AML-193 (cell line): ENCODE data around the gene C5AR2.
"Not testable (repeated sequence)": the region's sequence is repeated elsewhere in the genome, so short reads cannot be mapped to it uniquely, and the experiment has no call there.

ENCODE experiments used
- DNase-seq, 2 experiments: peaks; one replicate each; lab custom pipeline; 2025; lab: John Stamatoyannopoulos, UW

Gene C5AR2

GRCh38 chr19:47323872-47324271 is 8.1 kb upstream of the C5AR2 start:
- no peak for DNase-seq

- no peak for DNase-seq
Measured at GRCh38 chr19:47324502-47324901, 7.5 kb upstream of the C5AR2 start.

- DNase-seq, result peak in 1 of 2 experiments; percentile 1
Measured at GRCh38 chr19:47330466-47330869, 1.5 kb upstream of the C5AR2 start.

GRCh38 chr19:47331490-47331889 is 485 bp upstream of the C5AR2 start:
- DNase-seq, result no peak

GRCh38 chr19:47336765-47337718 is 5.1 kb downstream of the C5AR2 start:
- peak; percentile 66 to 73 for DNase-seq

GRCh38 chr19:47339196-47339880 is 7.4 kb downstream of the C5AR2 start:
- no peak for DNase-seq

GRCh38 chr19:47340477-47341208 is 8.7 kb downstream of the C5AR2 start:
- no peak for DNase-seq

- no peak for DNase-seq
Measured at GRCh38 chr19:47341734-47342133, 9.8 kb downstream of the C5AR2 start.

GRCh38 chr19:47343194-47343802 is 11.3 kb downstream of the C5AR2 start:
- DNase-seq, result no peak

GRCh38 chr19:47344425-47344824 is 12.4 kb downstream of the C5AR2 start:
- DNase-seq, result no peak

- not testable (repeated sequence) for DNase-seq
Measured at GRCh38 chr19:47346024-47346423, 14.0 kb downstream of the C5AR2 start.

- DNase-seq, result peak; percentile 94 to 95
Measured at GRCh38 chr19:47348819-47349795, 17.1 kb downstream of the C5AR2 start, which contains the start of gene DHX34. TSS of gene DHX34 (plus strand) at chr19:47349315. CDS start at chr19:47353031, 3,716 bp downstream.

- no peak for DNase-seq
Measured at GRCh38 chr19:47350630-47351029, 18.7 kb downstream of the C5AR2 start.

- peak in 1 of 2 experiments; percentile 4 for DNase-seq
Measured at GRCh38 chr19:47351548-47351947, 19.6 kb downstream of the C5AR2 start.

- no peak for DNase-seq
Measured at GRCh38 chr19:47352095-47352494, 20.1 kb downstream of the C5AR2 start.

GRCh38 chr19:47353307-47353712 is 21.3 kb downstream of the C5AR2 start:
- DNase-seq, result no peak

- no peak for DNase-seq
Measured at GRCh38 chr19:47356900-47357299, 24.9 kb downstream of the C5AR2 start.

GRCh38 chr19:47357788-47358680 is 26.1 kb downstream of the C5AR2 start:
- DNase-seq, result no peak

GRCh38 chr19:47358936-47359335 is 27.0 kb downstream of the C5AR2 start:
- DNase-seq, result no peak

- no peak for DNase-seq
Measured at GRCh38 chr19:47362321-47362720, 30.3 kb downstream of the C5AR2 start.
